HCT116 (cell line): ENCODE data around the gene IL10. TPM values are rescaled to one million over a fixed set of nuclear protein-coding genes. Genes with fewer than 3 reads are reported as not detected.

Experiments used
- ATAC-seq: fragments of 200-7000 bp; cut with Tn5 transposase; 2 replicates; pipeline ENCODE4 v1.9.1; 2020; ENCODE audit warnings: mild to moderate bottlenecking, moderate library complexity
- BruUV-seq: library from RNA; stranded (reverse); fragments of 400-500 nt; replicated peaks from 2 replicates; lab custom pipeline; 2021; lab: Mats Ljungman, UMichigan
- CTCF ChIA-PET: fragments of 300-600 bp; sonication (Branson Sonifier 250); formaldehyde crosslinking; loops from one replicate; lab custom pipeline; 2021; ENCODE audit warnings: antibody characterized with exemption; lab: Charles Lee
- POLR2A ChIA-PET: fragments of 300-600, 350-600 bp; sonication (Branson Sonifier 250); formaldehyde crosslinking; loops from one replicate; lab custom pipeline; 2021; ENCODE audit warnings: antibody characterized with exemption; lab: Charles Lee
- RAD21 ChIA-PET, 2 experiments: fragments of 300-600 bp; sonication (Branson Sonifier 250); formaldehyde crosslinking; loops; one replicate each; lab custom pipeline; 2023; ENCODE audit warnings: low total read pairs in 2 of 2; ENCODE audit not compliant: uncharacterized antibody in 2 of 2, unreplicated experiment in 2 of 2, low non-redundant PET in 1 of 2; lab: Charles Lee
- DNase-seq: peaks from one replicate; pipeline ENCODE4 v3.0.0-alpha.2; 2010; ENCODE audit warnings: low read depth, low spot score
- H2AFZ ChIP-seq: fragments of 200-600 bp; shearing (Covaris generic), sonication (generic); 2 replicates; pipeline ENCODE4 v1.6.1; 2017; ENCODE audit warnings: low read depth, mixed run types, mixed read lengths, antibody characterized with exemption, low read length; ENCODE audit not compliant: poor library complexity, severe bottlenecking
- H3K27ac ChIP-seq: 2 replicates; pipeline ENCODE4 v1.5.1; 2012; ENCODE audit warnings: low read depth, low read length
- H3K27me3 ChIP-seq: fragments of 200-600 bp; sonication (generic); 2 replicates; pipeline ENCODE4 v1.6.1; 2016; ENCODE audit warnings: mixed run types, low read length, mixed read lengths; ENCODE audit not compliant: insufficient read depth
- H3K36me3 ChIP-seq, 2 experiments: fragments of 200-500 bp in 1 of 2; fragments of 200-600 bp in 1 of 2; sonication (Bioruptor generic) in 1 of 2; sonication (generic) in 1 of 2; 2 replicates each; pipeline versions ENCODE4 v1.5.1 to v1.6.1; 2014 to 2016; ENCODE audit warnings: low read length in 2 of 2, inconsistent platforms in 1 of 2, mixed read lengths in 1 of 2, mixed run types in 1 of 2; ENCODE audit not compliant: insufficient read depth in 2 of 2, control insufficient read depth in 1 of 2
- H3K4me1 ChIP-seq, 2 experiments: fragments of 200-600 bp in 1 of 2; sonication (generic) in 1 of 2; 2 replicates each; pipeline versions ENCODE4 v1.5.1 to v1.6.1; 2012 to 2017; ENCODE audit warnings: low read length in 2 of 2, inconsistent platforms in 1 of 2, mild to moderate bottlenecking in 1 of 2, mixed read lengths in 1 of 2, mixed run types in 1 of 2, moderate library complexity in 1 of 2; ENCODE audit not compliant: insufficient read depth in 2 of 2, control insufficient read depth in 1 of 2
- H3K4me2 ChIP-seq: fragments of 200-600 bp; sonication (generic); 2 replicates; pipeline ENCODE4 v1.6.1; 2017; ENCODE audit warnings: mixed run types, low read length, mixed read lengths
- H3K4me3 ChIP-seq, 2 experiments: fragments of 200-600 bp in 1 of 2; sonication (generic) in 1 of 2; replicated peaks in 1 of 2; 2 replicates each; pipeline ENCODE4 v1.5.1; 2011 to 2016; ENCODE audit warnings: low read length in 2 of 2, control low read depth in 1 of 2, low read depth in 1 of 2, mild to moderate bottlenecking in 1 of 2, mixed read lengths in 1 of 2, mixed run types in 1 of 2
- H3K79me2 ChIP-seq: fragments of 200-600 bp; sonication (generic); 2 replicates; pipeline ENCODE4 v1.6.1; 2017; ENCODE audit warnings: mild to moderate bottlenecking, mixed run types, low read length, moderate library complexity, mixed read lengths; ENCODE audit not compliant: insufficient read depth
- H3K9ac ChIP-seq: fragments of 200-600 bp; sonication (generic); 2 replicates; pipeline ENCODE4 v1.6.1; 2016; ENCODE audit warnings: low read length, mixed read lengths
- H3K9me2 ChIP-seq: fragments of 200-600 bp; sonication (generic), shearing (Covaris generic); 2 replicates; pipeline ENCODE4 v1.6.1; 2017; ENCODE audit warnings: mixed run types, mild to moderate bottlenecking, moderate library complexity; ENCODE audit not compliant: insufficient read depth
- H3K9me3 ChIP-seq, 2 experiments: fragments of 200-500 bp in 1 of 2; fragments of 200-600 bp in 1 of 2; sonication (Bioruptor generic) in 1 of 2; sonication (generic) in 1 of 2; 2 replicates each; pipeline ENCODE4 v1.6.1; 2014 to 2017; ENCODE audit warnings: low read length in 2 of 2, mixed read lengths in 2 of 2, inconsistent platforms in 1 of 2, low read depth in 1 of 2, mild to moderate bottlenecking in 1 of 2, mixed run types in 1 of 2, moderate library complexity in 1 of 2; ENCODE audit not compliant: control insufficient read depth in 1 of 2, insufficient read depth in 1 of 2
- H4K20me1 ChIP-seq: fragments of 200-600 bp; sonication (generic), shearing (Covaris generic); 2 replicates; pipeline ENCODE4 v1.6.1; 2017; ENCODE audit warnings: mixed run types, mild to moderate bottlenecking, moderate library complexity; ENCODE audit not compliant: insufficient read depth
- ATF3 ChIP-seq: IDR thresholded peaks from 2 replicates; pipeline ENCODE4 v1.6.1; 2012
- CEBPB ChIP-seq: IDR thresholded peaks from 2 replicates; pipeline ENCODE4 v1.6.1; 2012; ENCODE audit warnings: low read depth
- EGR1 ChIP-seq: IDR thresholded peaks from 2 replicates; pipeline ENCODE4 v1.6.1; 2012; ENCODE audit warnings: low read depth
- EZH2 ChIP-seq: fragments of 200-600 bp; sonication (generic); IDR thresholded peaks from 2 replicates; pipeline ENCODE4 v1.6.1; 2017; ENCODE audit warnings: antibody characterized with exemption, mixed run types
- RAD21 ChIP-seq: IDR thresholded peaks from 2 replicates; pipeline ENCODE4 v1.6.1; 2012; ENCODE audit warnings: low read depth, mild to moderate bottlenecking
- SIN3A ChIP-seq: IDR thresholded peaks from 2 replicates; pipeline ENCODE4 v1.6.1; 2012; ENCODE audit warnings: low read depth
- YY1 ChIP-seq: IDR thresholded peaks from 2 replicates; pipeline ENCODE4 v1.6.1; 2011; ENCODE audit warnings: low read length, low read depth, moderate library complexity, mild to moderate bottlenecking; ENCODE audit not compliant: insufficient replicate concordance; ENCODE audit errors: extremely low read depth
- ZFX ChIP-seq: fragments of 450-650 bp; IDR thresholded peaks from 2 replicates; pipeline ENCODE4 v1.6.1; 2017
- ZNF274 ChIP-seq: fragments of 200-500 bp; sonication (Bioruptor generic); IDR thresholded peaks from 2 replicates; pipeline ENCODE4 v1.6.1; 2014; ENCODE audit warnings: mild to moderate bottlenecking, low read depth, low read length, inconsistent platforms
- intact Hi-C: fragments of 100-400 bp; cut with micrococcal nuclease; formaldehyde crosslinking; loops from 2 replicates; pipeline ENCODE4 v1.10.0; 2022
- total RNA-seq: library from RNA; stranded (reverse); gene quantifications from one replicate; pipeline ENCODE4 v1.2.1, GENCODE V29; 2021; ENCODE audit not compliant: unreplicated experiment
- TF ChIP-seq, protein P1 (sequence below): IDR thresholded peaks from 2 replicates; pipeline ENCODE4 v1.6.1; 2011; ENCODE audit warnings: mild to moderate bottlenecking, low read length, moderate library complexity; ENCODE audit not compliant: insufficient replicate concordance; ENCODE audit errors: extremely low read depth
- TF ChIP-seq, protein P2 (sequence below), 3 experiments: fragments of 200-600 bp in 1 of 3; sonication (generic) in 1 of 3; IDR thresholded peaks in 2 of 3; conservative IDR thresholded peaks in 1 of 3; 2 replicates each; pipeline ENCODE4 v1.5.1; 2012 to 2017; ENCODE audit warnings: low read depth in 2 of 3, low read length in 2 of 3, antibody characterized with exemption in 1 of 3, borderline replicate concordance in 1 of 3, control low read depth in 1 of 3, mild to moderate bottlenecking in 1 of 3, mixed read lengths in 1 of 3, mixed run types in 1 of 3, moderate library complexity in 1 of 3; ENCODE audit not compliant: insufficient read depth in 1 of 3

IL10 gene
- total RNA-seq, 1 experiment from 2014 or later: not detected

GRCh38 chr1:206723805-206724472, 48.4 kb downstream of the IL10 start:
- no peaks in the 10 kb centered on the region for H3K36me3 ChIP-seq
- BruUV-seq: no TSS peak
- no peak overlapping the region for H3K4me3 ChIP-seq
- DNase-seq (no peak), ATAC-seq (no peak)
- peaks cover 59% of the 10 kb centered on the region for H3K79me2 ChIP-seq
- H3K9ac ChIP-seq: no peak overlapping the region
- no peaks in the 10 kb centered on the region for H3K27me3 ChIP-seq
- intact Hi-C loops: no loop called here
- peaks cover 0 to 16% of the 10 kb centered on the region in 2 experiments; a peak in 1 of 4 replicates for H3K4me1 ChIP-seq
- POLR2A ChIA-PET: no interaction called here
- RAD21 ChIA-PET: no interaction called here
- H4K20me1 ChIP-seq: no peaks in the 10 kb centered on the region
- CTCF ChIA-PET: interaction anchor here (0.9 to 1.0 kb wide), 2 partner anchors 9 to 253 kb away, joined by 3 read pairs; no protein-coding TSS in a partner anchor
- TF ChIP-seq, protein P1, sequence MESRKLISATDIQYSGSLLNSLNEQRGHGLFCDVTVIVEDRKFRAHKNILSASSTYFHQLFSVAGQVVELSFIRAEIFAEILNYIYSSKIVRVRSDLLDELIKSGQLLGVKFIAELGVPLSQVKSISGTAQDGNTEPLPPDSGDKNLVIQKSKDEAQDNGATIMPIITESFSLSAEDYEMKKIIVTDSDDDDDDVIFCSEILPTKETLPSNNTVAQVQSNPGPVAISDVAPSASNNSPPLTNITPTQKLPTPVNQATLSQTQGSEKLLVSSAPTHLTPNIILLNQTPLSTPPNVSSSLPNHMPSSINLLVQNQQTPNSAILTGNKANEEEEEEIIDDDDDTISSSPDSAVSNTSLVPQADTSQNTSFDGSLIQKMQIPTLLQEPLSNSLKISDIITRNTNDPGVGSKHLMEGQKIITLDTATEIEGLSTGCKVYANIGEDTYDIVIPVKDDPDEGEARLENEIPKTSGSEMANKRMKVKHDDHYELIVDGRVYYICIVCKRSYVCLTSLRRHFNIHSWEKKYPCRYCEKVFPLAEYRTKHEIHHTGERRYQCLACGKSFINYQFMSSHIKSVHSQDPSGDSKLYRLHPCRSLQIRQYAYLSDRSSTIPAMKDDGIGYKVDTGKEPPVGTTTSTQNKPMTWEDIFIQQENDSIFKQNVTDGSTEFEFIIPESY: no peak
- TF ChIP-seq, protein P2, sequence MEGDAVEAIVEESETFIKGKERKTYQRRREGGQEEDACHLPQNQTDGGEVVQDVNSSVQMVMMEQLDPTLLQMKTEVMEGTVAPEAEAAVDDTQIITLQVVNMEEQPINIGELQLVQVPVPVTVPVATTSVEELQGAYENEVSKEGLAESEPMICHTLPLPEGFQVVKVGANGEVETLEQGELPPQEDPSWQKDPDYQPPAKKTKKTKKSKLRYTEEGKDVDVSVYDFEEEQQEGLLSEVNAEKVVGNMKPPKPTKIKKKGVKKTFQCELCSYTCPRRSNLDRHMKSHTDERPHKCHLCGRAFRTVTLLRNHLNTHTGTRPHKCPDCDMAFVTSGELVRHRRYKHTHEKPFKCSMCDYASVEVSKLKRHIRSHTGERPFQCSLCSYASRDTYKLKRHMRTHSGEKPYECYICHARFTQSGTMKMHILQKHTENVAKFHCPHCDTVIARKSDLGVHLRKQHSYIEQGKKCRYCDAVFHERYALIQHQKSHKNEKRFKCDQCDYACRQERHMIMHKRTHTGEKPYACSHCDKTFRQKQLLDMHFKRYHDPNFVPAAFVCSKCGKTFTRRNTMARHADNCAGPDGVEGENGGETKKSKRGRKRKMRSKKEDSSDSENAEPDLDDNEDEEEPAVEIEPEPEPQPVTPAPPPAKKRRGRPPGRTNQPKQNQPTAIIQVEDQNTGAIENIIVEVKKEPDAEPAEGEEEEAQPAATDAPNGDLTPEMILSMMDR (IDR thresholded peaks at IDR 0.05 in 2 of 3, conservative IDR thresholded peaks at IDR 0.05 in 1 of 3; ENCODE audit: borderline replicate concordance in 1 of 3, insufficient read depth in 1 of 3, low read depth in 2 of 3, low read length in 2 of 3): no peak
- TF ChIP-seq ZNF274 (no peak), RAD21 (no peak), EGR1 (no peak), SIN3A (no peak), YY1 (no peak), CEBPB (no peak), ZFX (no peak), ATF3 (no peak), EZH2 (no peak)
- H2AFZ ChIP-seq: no peak overlapping the region
- H3K9me2 ChIP-seq: no peaks in the 10 kb centered on the region
- H3K4me2 ChIP-seq: no peak overlapping the region
- H3K9me3 ChIP-seq: no peaks in the 10 kb centered on the region
- H3K27ac ChIP-seq: no peak overlapping the region
